HG03378 (cell line): Measurements from ENCODE around the gene PAMR1.

Source experiments
- ATAC-seq: cut with Tn5 transposase; IDR thresholded peaks from one replicate; pipeline ENCODE4 v1.9.1; 2021; ENCODE audit warnings: mild to moderate bottlenecking, moderate library complexity; ENCODE audit not compliant: unreplicated experiment

Gene PAMR1

GRCh38 chr11:35461917-35462538, 63.4 kb downstream of the PAMR1 start:
- no peak for ATAC-seq

- ATAC-seq: no peak
Measured at GRCh38 chr11:35459489-35459888, 65.9 kb downstream of the PAMR1 start.

GRCh38 chr11:35458846-35459245, 66.6 kb downstream of the PAMR1 start:
- no peak for ATAC-seq

GRCh38 chr11:35454362-35454761, 71.1 kb downstream of the PAMR1 start:
- no peak for ATAC-seq

- ATAC-seq: no peak
Measured at GRCh38 chr11:35436581-35437250, 88.7 kb downstream of the PAMR1 start.

GRCh38 chr11:35433588-35433987, 91.8 kb downstream of the PAMR1 start:
- ATAC-seq: no peak

GRCh38 chr11:35432464-35432863, 93.0 kb downstream of the PAMR1 start:
- no peak for ATAC-seq

GRCh38 chr11:35427071-35427470, 98.3 kb downstream of the PAMR1 start:
- no peak for ATAC-seq

GRCh38 chr11:35426351-35426750, 99.1 kb downstream of the PAMR1 start:
- ATAC-seq: no peak

GRCh38 chr11:35425603-35426212, 99.7 kb downstream of the PAMR1 start:
- no peak for ATAC-seq

GRCh38 chr11:35424157-35424940, 101.1 kb downstream of the PAMR1 start:
- ATAC-seq: no peak

- no peak for ATAC-seq
Measured at GRCh38 chr11:35420371-35420770, 105.0 kb downstream of the PAMR1 start.

- no peak for ATAC-seq
Measured at GRCh38 chr11:35419830-35420333, 105.5 kb downstream of the PAMR1 start.

- no peak for ATAC-seq
Measured at GRCh38 chr11:35419184-35419829, 106.1 kb downstream of the PAMR1 start, which contains the start of gene SLC1A2. Gene SLC1A2, minus strand, starts transcription at chr11:35419558. Its CDS starts 592 bp downstream, at chr11:35418966.

GRCh38 chr11:35418282-35419183, 106.9 kb downstream of the PAMR1 start:
- no peak for ATAC-seq

GRCh38 chr11:35415487-35415886, 109.9 kb downstream of the PAMR1 start:
- ATAC-seq: no peak

GRCh38 chr11:35414776-35415175, 110.6 kb downstream of the PAMR1 start:
- no peak for ATAC-seq

GRCh38 chr11:35414311-35414710, 111.1 kb downstream of the PAMR1 start:
- ATAC-seq: no peak

- no peak for ATAC-seq
Measured at GRCh38 chr11:35413598-35413997, 111.8 kb downstream of the PAMR1 start.

GRCh38 chr11:35412285-35412684, 113.1 kb downstream of the PAMR1 start:
- no peak for ATAC-seq
